IMR-90 (cell line): ENCODE results near the gene CATSPER3. TPM values are rescaled to one million over a fixed set of nuclear protein-coding genes. Genes with fewer than 3 reads are reported as not detected.

Experiments
- ATAC-seq: fragments of 200-7000 bp; cut with Tn5 transposase; 2 replicates; pipeline ENCODE4 v1.9.1; 2020; ENCODE audit warnings: low read depth, mild to moderate bottlenecking, moderate library complexity
- BruUV-seq: library from RNA; stranded (reverse); fragments of 400-500 nt; replicated peaks from 2 replicates; lab custom pipeline; 2021; lab: Mats Ljungman, UMichigan
- CTCF ChIA-PET: fragments of 300-600 bp; formaldehyde crosslinking; extraction: SDS; loops from one replicate; lab custom pipeline; 2021; ENCODE audit warnings: antibody characterized with exemption; lab: Yijun Ruan, JAX
- POLR2A ChIA-PET: fragments of 300-600 bp; sonication (Branson Sonifier 250); formaldehyde crosslinking; loops from one replicate; lab custom pipeline; 2022; ENCODE audit warnings: antibody characterized with exemption; ENCODE audit not compliant: unreplicated experiment; lab: Charles Lee
- DNase-seq: peaks from one replicate; pipeline ENCODE4 v3.0.0; 2013
- H2AFZ ChIP-seq: replicated peaks from 2 replicates; pipeline ENCODE3; 2013; ENCODE audit warnings: low read length, mild to moderate bottlenecking; ENCODE audit not compliant: poor library complexity
- H2AK5ac ChIP-seq: 2 replicates; pipeline ENCODE4 v1.6.1; 2013; ENCODE audit warnings: low read depth, low read length, inconsistent platforms
- H2AK9ac ChIP-seq: replicated peaks from 2 replicates; pipeline ENCODE3; 2013; ENCODE audit warnings: mild to moderate bottlenecking, low read depth, low read length, moderate library complexity; ENCODE audit not compliant: poor library complexity
- H2BK120ac ChIP-seq: 2 replicates; pipeline ENCODE4 v1.6.1; 2013; ENCODE audit warnings: low read depth, low read length, inconsistent platforms
- H2BK15ac ChIP-seq: 3 replicates; pipeline ENCODE4 v1.6.1; 2013; ENCODE audit warnings: low read depth, low read length, inconsistent platforms
- H2BK20ac ChIP-seq: 2 replicates; pipeline ENCODE4 v1.6.1; 2013; ENCODE audit warnings: low read depth, mild to moderate bottlenecking, inconsistent platforms, low read length, moderate library complexity
- H2BK5ac ChIP-seq: 2 replicates; pipeline ENCODE4 v1.6.1; 2013; ENCODE audit warnings: mild to moderate bottlenecking, low read depth, low read length, inconsistent platforms; ENCODE audit not compliant: poor library complexity, severe bottlenecking
- H3K14ac ChIP-seq: replicated peaks from 2 replicates; pipeline ENCODE4 v1.6.1; 2013; ENCODE audit warnings: low read depth, low read length, inconsistent platforms
- H3K18ac ChIP-seq: 2 replicates; pipeline ENCODE4 v1.6.1; 2013; ENCODE audit warnings: low read depth, low read length, control low read depth
- H3K23ac ChIP-seq: 2 replicates; pipeline ENCODE4 v1.6.1; 2013; ENCODE audit warnings: low read depth, low read length, inconsistent platforms
- H3K27ac ChIP-seq: 2 replicates; pipeline ENCODE4 v1.5.1; 2013; ENCODE audit warnings: mild to moderate bottlenecking, control low read depth, low read length; ENCODE audit not compliant: insufficient read depth
- H3K27me3 ChIP-seq: 2 replicates; pipeline ENCODE4 v1.6.1; 2013; ENCODE audit warnings: low read length; ENCODE audit not compliant: control insufficient read depth, insufficient read depth
- H3K36me3 ChIP-seq: 2 replicates; pipeline ENCODE4 v1.6.1; 2013; ENCODE audit warnings: low read length, mixed read lengths; ENCODE audit not compliant: control insufficient read depth, insufficient read depth
- H3K4ac ChIP-seq: 2 replicates; pipeline ENCODE4 v1.6.1; 2013; ENCODE audit warnings: low read depth, low read length, inconsistent platforms
- H3K4me1 ChIP-seq: 2 replicates; pipeline ENCODE4 v1.6.1; 2013; ENCODE audit warnings: low read length, mixed read lengths; ENCODE audit not compliant: control insufficient read depth, insufficient read depth
- H3K4me2 ChIP-seq: 2 replicates; pipeline ENCODE4 v1.6.1; 2013; ENCODE audit warnings: low read depth, mild to moderate bottlenecking, control low read depth, low read length, moderate library complexity
- H3K4me3 ChIP-seq: 2 replicates; pipeline ENCODE4 v1.5.1; 2013; ENCODE audit warnings: low read depth, mild to moderate bottlenecking, control low read depth, low read length, moderate library complexity; ENCODE audit not compliant: insufficient read depth
- H3K56ac ChIP-seq: 2 replicates; pipeline ENCODE4 v1.6.1; 2013; ENCODE audit warnings: low read length, inconsistent platforms; ENCODE audit not compliant: insufficient read depth; ENCODE audit errors: extremely low read depth
- H3K79me1 ChIP-seq, 2 experiments: 2 replicates each; pipeline ENCODE4 v1.6.1; 2013; ENCODE audit warnings: low read length in 2 of 2, inconsistent platforms in 1 of 2, low read depth in 1 of 2
- H3K9ac ChIP-seq: 2 replicates; pipeline ENCODE4 v1.6.1; 2013; ENCODE audit warnings: low read depth, low read length, control low read depth
- H3K9me1 ChIP-seq: 2 replicates; pipeline ENCODE4 v1.6.1; 2013; ENCODE audit warnings: low read length, inconsistent platforms; ENCODE audit not compliant: insufficient read depth
- H3K9me3 ChIP-seq: 2 replicates; pipeline ENCODE4 v1.6.1; 2013; ENCODE audit warnings: low read length; ENCODE audit not compliant: control insufficient read depth, insufficient read depth
- H4K20me1 ChIP-seq: 2 replicates; pipeline ENCODE4 v1.6.1; 2013; ENCODE audit warnings: low read length, inconsistent platforms; ENCODE audit not compliant: insufficient read depth
- H4K5ac ChIP-seq: 2 replicates; pipeline ENCODE4 v1.6.1; 2013; ENCODE audit warnings: mild to moderate bottlenecking, low read depth, low read length, control low read depth
- H4K8ac ChIP-seq, 2 experiments: 2 replicates each; pipeline ENCODE4 v1.6.1; 2013; ENCODE audit warnings: low read depth in 2 of 2, low read length in 2 of 2, control low read depth in 1 of 2, inconsistent platforms in 1 of 2
- H4K91ac ChIP-seq: 2 replicates; pipeline ENCODE4 v1.6.1; 2013; ENCODE audit warnings: low read depth, low read length, inconsistent platforms; ENCODE audit not compliant: insufficient read depth
- BHLHE40 ChIP-seq: fragments of 150-350 bp; IDR thresholded peaks from 2 replicates; pipeline ENCODE4 v1.6.1; 2016; ENCODE audit warnings: mild to moderate bottlenecking, low read depth, low read length
- CEBPB ChIP-seq: IDR thresholded peaks from 2 replicates; pipeline ENCODE4 v1.6.1; 2012; ENCODE audit warnings: low read depth, low read length, improper control_type of control experiment
- FOS ChIP-seq: fragments of 150-350 bp; IDR thresholded peaks from 2 replicates; pipeline ENCODE4 v1.6.1; 2016; ENCODE audit warnings: low read depth, low read length
- MAFK ChIP-seq: IDR thresholded peaks from 2 replicates; pipeline ENCODE4 v1.6.1; 2012; ENCODE audit warnings: low read depth, low read length, improper control_type of control experiment
- MAZ ChIP-seq: IDR thresholded peaks from 2 replicates; pipeline ENCODE4 v1.6.1; 2012; ENCODE audit warnings: low read depth, mild to moderate bottlenecking, low read length, improper control_type of control experiment, moderate library complexity, borderline replicate concordance
- MXI1 ChIP-seq: IDR thresholded peaks from 2 replicates; pipeline ENCODE4 v1.6.1; 2012; ENCODE audit warnings: low read depth, mild to moderate bottlenecking, low read length, moderate library complexity, borderline replicate concordance
- NFE2L2 ChIP-seq: fragments of 150-350 bp; IDR thresholded peaks from 2 replicates; pipeline ENCODE4 v1.6.1; 2016; ENCODE audit warnings: low read depth, mild to moderate bottlenecking, low read length
- POLR2A ChIP-seq: IDR thresholded peaks from 2 replicates; pipeline ENCODE4 v1.6.1; 2012; ENCODE audit warnings: mild to moderate bottlenecking, low read depth, low read length
- RFX5 ChIP-seq: IDR thresholded peaks from 2 replicates; pipeline ENCODE4 v1.8.0; 2012; ENCODE audit warnings: low read depth, mild to moderate bottlenecking, low read length, moderate library complexity
- SMC3 ChIP-seq: fragments of 150-350 bp; IDR thresholded peaks from 2 replicates; pipeline ENCODE4 v1.6.1; 2016; ENCODE audit warnings: low read depth, mild to moderate bottlenecking, antibody characterized with exemption, low read length, moderate library complexity
- WGBS, 2 experiments: methylation state at CpG; one replicate each; pipeline versions ENCODE4 v1.1.5 to v1.1.7; 2013; ENCODE audit warnings: missing lambda C conversion rate in 2 of 2; ENCODE audit not compliant: insufficient read length in 1 of 2; ENCODE audit errors: extremely low coverage in 2 of 2; 5-methylcytosine and 5-hydroxymethylcytosine counted together
- dilution Hi-C: fragments of 300-500 bp; cut with HindIII; formaldehyde crosslinking; loops from one replicate; pipeline ENCODE4 v1.14.3; 2018; ENCODE audit warnings: low sequenced_read_pairs; ENCODE audit not compliant: unreplicated experiment
- in situ Hi-C: fragments of 300-500 bp; cut with MboI; formaldehyde crosslinking; loops from 3 replicates; pipeline ENCODE4 v1.14.3; 2019; ENCODE audit warnings: low sequenced_read_pairs, inconsistent platforms, mixed read lengths
- intact Hi-C: fragments of 100-400 bp; cut with micrococcal nuclease; formaldehyde crosslinking; loops from 2 replicates; pipeline ENCODE4 v1.10.0; 2022
- polyA plus RNA-seq, 3 experiments: library from polyadenylated mRNA; depleted of rRNA; stranded (reverse); fragments of >200 nt; gene quantifications; 2 replicates each; pipeline ENCODE4 v1.2.3, GENCODE V29; 2012; ENCODE audit warnings: low replicate concordance in 1 of 3
- total RNA-seq: library from RNA; depleted of rRNA; stranded (reverse); fragments of >200 nt; gene quantifications from 2 replicates; pipeline ENCODE4 v1.2.3, GENCODE V29; 2012
- TF ChIP-seq, protein P1 (sequence below): conservative IDR thresholded peaks from 2 replicates; pipeline ENCODE4 v1.5.1; 2012; ENCODE audit warnings: mild to moderate bottlenecking, low read depth, low read length, improper control_type of control experiment
- TF ChIP-seq, protein P2 (sequence below): fragments of 150-350 bp; IDR thresholded peaks from 2 replicates; pipeline ENCODE4 v1.6.1; 2016; ENCODE audit warnings: low read depth, mild to moderate bottlenecking, low read length, moderate library complexity, borderline replicate concordance
- TF ChIP-seq, protein P3 (sequence below): fragments of 150-350 bp; IDR thresholded peaks from 2 replicates; pipeline ENCODE4 v1.6.1; 2017; ENCODE audit warnings: mild to moderate bottlenecking, antibody characterized with exemption, low read length, low read depth

Gene CATSPER3
- total and polyA plus RNA-seq, 2 of the 4 experiments (the other 2 are of a cell fraction), result under 0.01 to 0.12 TPM

DNA sequence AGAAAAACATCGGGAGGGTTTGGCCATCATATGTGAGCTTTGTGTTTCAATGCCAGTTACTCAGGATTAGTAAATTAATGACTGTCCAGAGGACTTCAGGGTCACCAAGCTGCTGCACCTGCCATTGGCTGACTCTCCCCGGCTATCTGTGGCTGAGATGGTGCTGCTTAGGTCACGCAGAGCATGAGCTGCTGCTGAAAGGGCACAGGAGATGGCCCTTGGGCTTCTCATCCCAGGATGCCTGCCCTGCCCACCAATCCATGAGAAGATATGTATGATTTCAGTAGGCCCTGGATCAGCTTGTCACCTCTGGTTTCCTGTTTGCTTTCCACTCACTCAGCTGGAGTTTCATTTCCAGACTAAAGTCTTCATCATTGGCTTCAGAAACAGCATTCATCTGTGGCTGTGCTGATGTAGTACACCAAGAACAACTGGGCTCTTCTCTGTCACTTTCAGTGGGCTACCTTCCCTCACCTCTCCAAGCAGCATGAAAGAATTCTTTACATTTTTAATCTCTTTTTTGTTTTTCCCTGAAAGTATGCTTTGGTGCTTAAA is 2.4 kb upstream of the CATSPER3 start:
- in situ Hi-C loops, result no loop called here
- Histone ChIP-seq H3K4me3 (no peak overlapping the region), H3K4me2 (no peak overlapping the region), H2AK5ac (no peak overlapping the region), H2BK120ac (no peak overlapping the region), H3K9ac (no peak overlapping the region), H3K9me1 (no peaks in the 10 kb centered on the region), H2BK20ac (no peak overlapping the region), H2BK5ac (no peak overlapping the region), H3K56ac (no peak overlapping the region), H2AFZ (no peak overlapping the region), H3K4ac (no peak overlapping the region), H4K5ac (no peak overlapping the region), H3K23ac (no peak overlapping the region), H4K8ac (no peak overlapping the region), H3K9me3 (no peaks in the 10 kb centered on the region), H3K4me1 (no peaks in the 10 kb centered on the region), H2BK15ac (no peak overlapping the region), H3K18ac (no peak overlapping the region), H2AK9ac (no peak overlapping the region), H4K91ac (no peak overlapping the region), H3K14ac (no peak overlapping the region), H3K27ac (no peak overlapping the region), H4K20me1 (no peaks in the 10 kb centered on the region), H3K36me3 (peaks cover 2% of the 10 kb centered on the region; the same call in 1 of the 2 replicates), H3K79me1 (no peaks in the 10 kb centered on the region), H3K27me3 (no peaks in the 10 kb centered on the region)
- POLR2A ChIA-PET, result no interaction called here
- CTCF ChIA-PET, result interaction anchor here (1.1 kb wide), 1 partner anchor 15 kb away, joined by 4 read pairs; no protein-coding TSS in a partner anchor
- dilution Hi-C loops, result no loop called here
- WGBS, 2 experiments, result no CpG with 5 or more reads among the region's 3 CpGs
- ATAC-seq (no peak), DNase-seq (no peak)
- intact Hi-C loops, result no loop called here
- no peak for TF ChIP-seq MXI1
- TF ChIP-seq BHLHE40, result no peak
- no peak for TF ChIP-seq NFE2L2
- TF ChIP-seq CEBPB, result no peak
- TF ChIP-seq, protein P1, sequence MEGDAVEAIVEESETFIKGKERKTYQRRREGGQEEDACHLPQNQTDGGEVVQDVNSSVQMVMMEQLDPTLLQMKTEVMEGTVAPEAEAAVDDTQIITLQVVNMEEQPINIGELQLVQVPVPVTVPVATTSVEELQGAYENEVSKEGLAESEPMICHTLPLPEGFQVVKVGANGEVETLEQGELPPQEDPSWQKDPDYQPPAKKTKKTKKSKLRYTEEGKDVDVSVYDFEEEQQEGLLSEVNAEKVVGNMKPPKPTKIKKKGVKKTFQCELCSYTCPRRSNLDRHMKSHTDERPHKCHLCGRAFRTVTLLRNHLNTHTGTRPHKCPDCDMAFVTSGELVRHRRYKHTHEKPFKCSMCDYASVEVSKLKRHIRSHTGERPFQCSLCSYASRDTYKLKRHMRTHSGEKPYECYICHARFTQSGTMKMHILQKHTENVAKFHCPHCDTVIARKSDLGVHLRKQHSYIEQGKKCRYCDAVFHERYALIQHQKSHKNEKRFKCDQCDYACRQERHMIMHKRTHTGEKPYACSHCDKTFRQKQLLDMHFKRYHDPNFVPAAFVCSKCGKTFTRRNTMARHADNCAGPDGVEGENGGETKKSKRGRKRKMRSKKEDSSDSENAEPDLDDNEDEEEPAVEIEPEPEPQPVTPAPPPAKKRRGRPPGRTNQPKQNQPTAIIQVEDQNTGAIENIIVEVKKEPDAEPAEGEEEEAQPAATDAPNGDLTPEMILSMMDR, result no peak
- TF ChIP-seq MAZ, result no peak
- TF ChIP-seq FOS, result no peak
- TF ChIP-seq RFX5, result no peak
- TF ChIP-seq, protein P2, sequence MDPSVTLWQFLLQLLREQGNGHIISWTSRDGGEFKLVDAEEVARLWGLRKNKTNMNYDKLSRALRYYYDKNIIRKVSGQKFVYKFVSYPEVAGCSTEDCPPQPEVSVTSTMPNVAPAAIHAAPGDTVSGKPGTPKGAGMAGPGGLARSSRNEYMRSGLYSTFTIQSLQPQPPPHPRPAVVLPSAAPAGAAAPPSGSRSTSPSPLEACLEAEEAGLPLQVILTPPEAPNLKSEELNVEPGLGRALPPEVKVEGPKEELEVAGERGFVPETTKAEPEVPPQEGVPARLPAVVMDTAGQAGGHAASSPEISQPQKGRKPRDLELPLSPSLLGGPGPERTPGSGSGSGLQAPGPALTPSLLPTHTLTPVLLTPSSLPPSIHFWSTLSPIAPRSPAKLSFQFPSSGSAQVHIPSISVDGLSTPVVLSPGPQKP, result no peak
- TF ChIP-seq POLR2A, result no peak
- TF ChIP-seq SMC3, result no peak
- TF ChIP-seq, protein P3, sequence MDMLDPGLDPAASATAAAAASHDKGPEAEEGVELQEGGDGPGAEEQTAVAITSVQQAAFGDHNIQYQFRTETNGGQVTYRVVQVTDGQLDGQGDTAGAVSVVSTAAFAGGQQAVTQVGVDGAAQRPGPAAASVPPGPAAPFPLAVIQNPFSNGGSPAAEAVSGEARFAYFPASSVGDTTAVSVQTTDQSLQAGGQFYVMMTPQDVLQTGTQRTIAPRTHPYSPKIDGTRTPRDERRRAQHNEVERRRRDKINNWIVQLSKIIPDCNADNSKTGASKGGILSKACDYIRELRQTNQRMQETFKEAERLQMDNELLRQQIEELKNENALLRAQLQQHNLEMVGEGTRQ, result no peak
- TF ChIP-seq MAFK, result no peak
- no TSS peak for BruUV-seq
